H1 (cell line): ENCODE results near the gene EFEMP2. TPM values are rescaled to one million over a fixed set of nuclear protein-coding genes. Genes with fewer than 3 reads are reported as not detected.

Experiments
- ASH2L ChIP-seq: fragments of 200-600, 300-600 bp; sonication (generic); IDR thresholded peaks from one replicate; pipeline ENCODE4 v1.7.1; 2017; ENCODE audit warnings: low read length
- BCL11A ChIP-seq, 2 experiments: IDR thresholded peaks; one replicate each; pipeline ENCODE4 v1.6.1; 2011; ENCODE audit warnings: low read depth in 2 of 2, low read length in 2 of 2, mild to moderate bottlenecking in 2 of 2
- BRCA1 ChIP-seq: IDR thresholded peaks from 2 replicates; pipeline ENCODE4 v1.6.1; 2012; ENCODE audit warnings: low read depth, low read length, improper control_type of control experiment
- CBX5 ChIP-seq: fragments of 300-800, 300-1000 bp; sonication (generic); IDR thresholded peaks from 2 replicates; pipeline ENCODE4 v1.7.1; 2016; ENCODE audit warnings: antibody characterized with exemption, low read length, low read depth
- E2F6 ChIP-seq: IDR thresholded peaks from 2 replicates; pipeline ENCODE4 v1.6.1; 2012; ENCODE audit warnings: inconsistent platforms
- EZH2 ChIP-seq: fragments of 200-600 bp; sonication (generic); IDR thresholded peaks from 2 replicates; pipeline ENCODE4 v1.7.1; 2012; ENCODE audit warnings: low read depth, mild to moderate bottlenecking, moderate library complexity, low read length, inconsistent platforms; ENCODE audit not compliant: severe bottlenecking
- GTF2F1 ChIP-seq: IDR thresholded peaks from 2 replicates; pipeline ENCODE4 v1.6.1; 2012; ENCODE audit warnings: low read depth, low read length, improper control_type of control experiment, borderline replicate concordance
- HDAC2 ChIP-seq, 2 experiments: fragments of 300-600 bp in 1 of 2; sonication (generic) in 1 of 2; IDR thresholded peaks; 2 replicates each; pipeline ENCODE4 v1.6.1; 2011 to 2012; ENCODE audit warnings: low read depth in 2 of 2, low read length in 2 of 2, mild to moderate bottlenecking in 2 of 2, moderate library complexity in 2 of 2, borderline replicate concordance in 1 of 2, inconsistent platforms in 1 of 2
- KDM1A ChIP-seq: fragments of 200-600, 300-600 bp; sonication (generic); IDR thresholded peaks from 2 replicates; pipeline ENCODE4 v1.7.1; 2016; ENCODE audit warnings: mild to moderate bottlenecking, low read length, borderline replicate concordance
- KDM4A ChIP-seq: IDR thresholded peaks from one replicate; pipeline ENCODE4 v1.7.1; 2012; ENCODE audit warnings: low read depth, mild to moderate bottlenecking, moderate library complexity, low read length, inconsistent platforms; ENCODE audit not compliant: severe bottlenecking
- KDM5A ChIP-seq: fragments of 200-600 bp; IDR thresholded peaks from 2 replicates; pipeline ENCODE4 v1.7.1; 2012; ENCODE audit warnings: mild to moderate bottlenecking, low read length, inconsistent platforms, mixed read lengths
- MAFK ChIP-seq: IDR thresholded peaks from 2 replicates; pipeline ENCODE4 v1.6.1; 2012; ENCODE audit warnings: low read depth, mild to moderate bottlenecking, improper control_type of control experiment, low read length
- NANOG ChIP-seq: IDR thresholded peaks from 2 replicates; pipeline ENCODE4 v1.6.1; 2011; ENCODE audit warnings: low read length, low read depth, mild to moderate bottlenecking, inconsistent platforms; ENCODE audit not compliant: insufficient read depth, poor library complexity, severe bottlenecking
- PHF8 ChIP-seq: fragments of 200-600 bp; sonication (generic); conservative IDR thresholded peaks from 2 replicates; pipeline ENCODE4 v1.7.1; 2012; ENCODE audit warnings: low read depth, mild to moderate bottlenecking, inconsistent platforms, low read length, moderate library complexity
- SIN3A ChIP-seq, 2 experiments: IDR thresholded peaks in 1 of 2; conservative IDR thresholded peaks in 1 of 2; 2 replicates each; pipeline ENCODE4 v1.6.1; 2011 to 2012; ENCODE audit warnings: low read length in 2 of 2, improper control_type of control experiment in 1 of 2, low read depth in 1 of 2, mild to moderate bottlenecking in 1 of 2
- SIX5 ChIP-seq: IDR thresholded peaks from 2 replicates; pipeline ENCODE4 v1.6.1; 2011; ENCODE audit warnings: mild to moderate bottlenecking, low read depth, low read length
- SP1 ChIP-seq: IDR thresholded peaks from 2 replicates; pipeline ENCODE4 v1.6.1; 2011; ENCODE audit warnings: low read depth, low read length
- SP2 ChIP-seq: IDR thresholded peaks from 2 replicates; pipeline ENCODE4 v1.6.1; 2012; ENCODE audit warnings: mild to moderate bottlenecking, low read length, inconsistent platforms
- SP4 ChIP-seq: IDR thresholded peaks from 2 replicates; pipeline ENCODE4 v1.6.1; 2012; ENCODE audit warnings: low read length, inconsistent platforms
- TAF1 ChIP-seq: IDR thresholded peaks from 2 replicates; pipeline ENCODE4 v1.6.1; 2011; ENCODE audit warnings: mild to moderate bottlenecking, low read depth, low read length
- TAF7 ChIP-seq: optimal IDR thresholded peaks from 2 replicates; pipeline ENCODE3; 2011; ENCODE audit warnings: low read depth, mild to moderate bottlenecking, inconsistent platforms, low read length, moderate library complexity, borderline replicate concordance
- TCF12 ChIP-seq: IDR thresholded peaks from 2 replicates; pipeline ENCODE4 v1.6.1; 2011; ENCODE audit warnings: low read depth, mild to moderate bottlenecking, low read length
- YY1 ChIP-seq: IDR thresholded peaks from 2 replicates; pipeline ENCODE4 v1.6.1; 2011; ENCODE audit warnings: low read depth, mild to moderate bottlenecking, low read length
- ZNF274 ChIP-seq: IDR thresholded peaks from 2 replicates; pipeline ENCODE4 v1.7.0; 2012; ENCODE audit warnings: low read length, borderline replicate concordance; ENCODE audit errors: extremely low read depth
- polyA plus RNA-seq, 7 experiments: library from polyadenylated mRNA; depleted of rRNA in 3 of 7; stranded (reverse) in 5 of 7; unstranded in 2 of 7; fragments of >200 nt in 5 of 7; fragments of 200-250 nt in 2 of 7; gene quantifications; 1 replicate in 5 of 7; 2 replicates in 1 of 7; 4 replicates in 1 of 7; pipeline versions ENCODE4 v1.2.1 to v1.2.3, GENCODE V29; 2011 to 2013; ENCODE audit warnings: missing spikeins in 2 of 7, mixed read lengths in 2 of 7
- total RNA-seq: library from RNA; stranded (reverse); fragmentation: NEBNext Ultra II Directional; extraction: Animal tissue kit (Norgen Biotek cat#: 25700); gene quantifications from 2 replicates; pipeline ENCODE4 v1.2.1, GENCODE V29; 2021

The EFEMP2 gene
- total and polyA plus RNA-seq, 2 of the 8 experiments (the other 6 are each of a cell fraction or from before 2014, with no cell fraction given): 8.8 to 17.2 TPM

- TF ChIP-seq TAF7 (peak; percentile 89), SP1 (no peak), GTF2F1 (peak; percentile 34; the same call in 1 of the 2 replicates), SP4 (no peak; the same call in 1 of the 2 replicates), SP2 (no peak), ZNF274 (no peak), E2F6 (peak; percentile 29; the same call in 1 of the 2 replicates), BCL11A (IDR thresholded peaks at IDR 0.05; ENCODE audit: low read depth in 2 of 2, low read length in 2 of 2) (no peak), KDM5A (peak; percentile 54; the same call in 1 of the 2 replicates), SIN3A (conservative IDR thresholded peaks at IDR 0.05 in 1 of 2, IDR thresholded peaks at IDR 0.05 in 1 of 2; ENCODE audit: low read depth in 1 of 2, low read length in 2 of 2) (peak; percentile 65 to 78; a peak in 2 of 4 replicates), ASH2L (peak; percentile 60), KDM4A (peak; percentile 84), NANOG (no peak), YY1 (peak; percentile 85), MAFK (no peak), TCF12 (0 out of 2 replicates have a peak, but pooled peaks have one; percentile 3), CBX5 (no peak), KDM1A (no peak), EZH2 (no peak), TAF1 (peak; percentile 77), BRCA1 (no peak), HDAC2 (IDR thresholded peaks at IDR 0.05; ENCODE audit: borderline replicate concordance in 1 of 2, low read depth in 2 of 2, low read length in 2 of 2) (peak in 1 of 2 experiments; percentile 31; a peak in 1 of 4 replicates), SIX5 (no peak), PHF8 (peak; percentile 89)
Measured at GRCh38 chr11:65888163-65888814, 15.7 kb upstream of the EFEMP2 start, which contains the start of gene FIBP (continued).
